ENCODE results near the gene HHLA2.

HHLA2 gene

GRCh38 chr3:108300103-108300849 lies 3.9 kb downstream of the HHLA2 start:
- no peak for FAIRE-seq

- FAIRE-seq = no peak
Measured at GRCh38 chr3:108301695-108302404, 5.5 kb downstream of the HHLA2 start.

GRCh38 chr3:108302570-108302969 lies 6.2 kb downstream of the HHLA2 start:
- no peak for FAIRE-seq

- no peak for FAIRE-seq
Measured at GRCh38 chr3:108305484-108306172, 9.3 kb downstream of the HHLA2 start.

- FAIRE-seq = no peak
Measured at GRCh38 chr3:108311797-108312196, 15.4 kb downstream of the HHLA2 start.

GRCh38 chr3:108312656-108313055 lies 16.3 kb downstream of the HHLA2 start:
- no peak for FAIRE-seq

- FAIRE-seq = no peak
Measured at GRCh38 chr3:108315767-108316301, 19.5 kb downstream of the HHLA2 start.

GRCh38 chr3:108319428-108320082 lies 23.2 kb downstream of the HHLA2 start:
- FAIRE-seq = no peak

GRCh38 chr3:108320746-108321350 lies 24.5 kb downstream of the HHLA2 start:
- FAIRE-seq = no peak

GRCh38 chr3:108322352-108322751 lies 26.0 kb downstream of the HHLA2 start:
- FAIRE-seq = no peak

GRCh38 chr3:108324177-108324576 lies 27.8 kb downstream of the HHLA2 start:
- FAIRE-seq = no peak

GRCh38 chr3:108327168-108327567 lies 30.8 kb downstream of the HHLA2 start:
- no peak for FAIRE-seq

- FAIRE-seq = no peak
Measured at GRCh38 chr3:108328821-108329486, 32.6 kb downstream of the HHLA2 start.

- no peak for FAIRE-seq
Measured at GRCh38 chr3:108329508-108329907, 33.2 kb downstream of the HHLA2 start.

GRCh38 chr3:108329947-108330346 lies 33.6 kb downstream of the HHLA2 start:
- no peak for FAIRE-seq

- FAIRE-seq = no peak
Measured at GRCh38 chr3:108331792-108332191, 35.4 kb downstream of the HHLA2 start.

GRCh38 chr3:108333961-108334360 lies 37.6 kb downstream of the HHLA2 start:
- no peak for FAIRE-seq

- FAIRE-seq = no peak
Measured at GRCh38 chr3:108334701-108335100, 38.4 kb downstream of the HHLA2 start.

GRCh38 chr3:108338901-108339545 lies 42.7 kb downstream of the HHLA2 start:
- no peak for FAIRE-seq

- no peak for FAIRE-seq
Measured at GRCh38 chr3:108341911-108342310, 45.6 kb downstream of the HHLA2 start.

- no peak for FAIRE-seq
Measured at GRCh38 chr3:108342837-108343486, 46.6 kb downstream of the HHLA2 start.
